NCI-H2227 (cell line): ENCODE results near the gene CFAP61.
A peak's percentile ranks its signal among the peaks of the same experiment; 100 is the strongest.
"Not testable (repeated sequence)": the region's sequence is repeated elsewhere in the genome, so short reads cannot be mapped to it uniquely, and the experiment has no call there.

ENCODE experiments used
- DNase-seq: peaks from one replicate; lab custom pipeline; 2025; ENCODE audit not compliant: unreplicated experiment; lab: John Stamatoyannopoulos, UW

Gene CFAP61

DNA sequence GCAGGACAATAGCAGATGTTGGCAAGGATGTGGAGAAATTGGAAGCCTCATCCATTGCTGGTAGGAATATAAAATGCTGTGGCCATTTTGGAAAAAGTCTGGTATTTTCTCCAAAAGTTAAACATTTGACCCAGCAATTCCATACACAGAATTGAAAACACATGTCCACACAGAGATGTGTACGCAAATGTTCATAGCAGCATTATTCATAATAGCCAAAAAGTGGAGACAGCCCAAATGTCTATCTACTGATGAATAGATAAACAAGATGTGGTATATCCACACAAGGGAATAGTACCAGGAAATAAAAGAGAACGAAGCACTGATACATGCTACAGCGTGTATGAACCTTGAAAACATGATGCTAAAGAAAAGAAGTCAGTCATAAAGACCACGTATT is 40.5 kb downstream of the CFAP61 start:
- DNase-seq, result no peak

DNA sequence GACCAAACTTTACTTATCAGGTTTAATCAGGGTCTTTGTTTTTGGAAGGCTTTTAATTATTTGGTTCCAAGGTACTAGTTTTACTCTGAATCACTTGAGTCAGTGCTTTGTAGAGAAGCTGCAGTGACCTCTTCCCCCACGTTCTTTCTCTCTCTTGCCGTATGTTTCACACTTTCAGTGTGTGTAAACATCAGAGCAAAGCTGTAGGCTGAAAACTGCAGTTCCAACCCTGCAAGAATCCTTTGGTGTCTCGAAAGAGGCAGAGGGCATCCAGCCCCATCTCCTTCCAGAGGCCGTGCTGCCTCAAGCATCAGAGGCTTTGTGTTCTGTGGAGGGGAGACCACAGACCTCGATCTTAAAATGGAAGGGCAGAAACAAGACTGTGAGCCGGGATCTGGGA is 42.1 kb downstream of the CFAP61 start:
- no peak for DNase-seq

DNA sequence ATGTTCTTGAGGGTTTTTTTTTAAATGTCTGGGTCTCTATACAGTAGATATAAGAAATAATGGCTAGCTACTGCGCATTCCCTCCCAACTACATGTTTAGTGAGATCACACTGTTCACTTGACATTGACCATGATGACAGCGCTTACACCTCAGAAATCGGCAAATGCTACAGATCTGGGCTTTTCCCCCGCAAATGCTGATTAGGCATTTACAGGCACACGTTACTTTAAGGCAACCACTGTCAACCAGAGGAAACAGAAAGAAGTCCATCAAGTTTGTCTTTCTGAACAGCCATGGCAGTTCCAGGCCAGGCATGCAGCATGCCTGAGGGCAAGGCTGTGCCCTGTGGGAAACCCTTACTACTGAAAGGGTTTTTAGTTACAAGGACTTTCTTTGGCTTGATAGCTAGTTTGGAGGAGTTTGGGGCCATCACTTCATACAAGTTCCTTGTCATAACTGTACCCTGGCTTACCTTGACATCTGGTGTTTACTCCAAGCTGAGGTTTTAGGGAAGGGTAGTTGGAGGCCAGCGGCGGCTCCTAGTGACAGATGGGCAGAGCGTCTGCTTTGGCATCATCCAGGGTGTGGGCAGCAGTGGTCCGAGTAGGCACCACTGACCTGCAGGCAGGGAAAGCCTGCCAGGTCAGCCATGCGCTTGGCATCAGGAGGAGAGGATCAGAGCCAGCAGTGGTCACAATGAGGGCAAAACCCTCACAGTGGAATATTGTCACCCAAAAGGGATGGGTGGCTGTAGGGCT is 43.0 kb downstream of the CFAP61 start:
- no peak for DNase-seq

DNA sequence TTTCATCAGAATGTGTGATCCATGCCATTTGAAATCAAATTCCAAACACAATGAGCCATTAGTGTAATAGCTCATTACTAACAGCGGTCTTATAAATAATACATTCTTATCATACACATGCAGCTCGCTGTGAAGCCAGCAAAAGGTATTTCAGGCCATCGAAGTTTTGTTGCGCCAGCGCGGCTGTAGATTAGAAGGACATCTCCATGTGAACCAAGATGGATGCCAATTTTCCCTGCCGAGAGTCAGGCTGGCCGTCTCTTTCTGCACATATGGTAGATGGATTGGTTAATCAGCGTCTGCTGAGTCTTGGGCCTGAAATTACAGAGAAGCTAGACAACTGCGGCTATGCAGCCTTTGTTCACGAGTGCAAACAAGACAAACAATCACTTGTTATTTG is 44.1 kb downstream of the CFAP61 start:
- peak; percentile 59 for DNase-seq

DNA sequence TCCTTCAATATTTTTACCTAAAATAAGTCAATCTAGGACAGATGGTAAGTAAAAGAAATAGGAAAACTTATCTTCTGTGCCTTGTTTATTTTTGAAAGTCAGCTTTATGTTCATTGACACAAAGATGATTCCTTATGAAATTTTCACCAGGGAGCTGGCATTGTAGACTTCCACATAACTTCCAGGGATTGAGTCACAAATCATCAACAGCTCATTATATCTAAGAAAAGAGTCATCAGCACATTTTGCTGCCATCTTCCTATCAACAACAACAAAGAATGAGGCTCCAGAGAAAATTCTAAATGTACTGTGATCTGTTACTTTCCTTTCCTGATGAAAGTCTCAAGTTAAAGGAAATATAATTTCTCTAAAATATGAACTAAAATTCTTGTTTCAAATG is 48.5 kb downstream of the CFAP61 start:
- DNase-seq, result no peak

DNA sequence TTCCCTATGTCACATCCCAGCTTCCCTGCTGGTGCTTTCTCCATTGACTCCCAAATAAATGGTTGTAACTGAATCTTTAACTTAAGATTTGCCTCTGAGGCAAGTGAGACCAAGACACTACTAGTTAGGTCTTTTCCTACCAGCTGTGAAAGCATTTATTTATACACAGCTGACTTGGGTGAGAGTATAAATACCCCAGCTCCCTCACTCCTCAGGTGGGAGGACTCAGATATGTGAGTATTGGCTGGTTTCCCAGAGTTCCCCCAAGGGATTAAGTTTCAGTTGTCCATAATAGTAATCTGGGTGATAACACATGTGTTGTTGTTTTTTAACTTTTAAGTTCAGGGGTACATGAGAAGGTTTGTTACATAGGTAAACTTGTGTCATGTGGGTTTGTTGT is 49.8 kb downstream of the CFAP61 start:
- no peak for DNase-seq

DNA sequence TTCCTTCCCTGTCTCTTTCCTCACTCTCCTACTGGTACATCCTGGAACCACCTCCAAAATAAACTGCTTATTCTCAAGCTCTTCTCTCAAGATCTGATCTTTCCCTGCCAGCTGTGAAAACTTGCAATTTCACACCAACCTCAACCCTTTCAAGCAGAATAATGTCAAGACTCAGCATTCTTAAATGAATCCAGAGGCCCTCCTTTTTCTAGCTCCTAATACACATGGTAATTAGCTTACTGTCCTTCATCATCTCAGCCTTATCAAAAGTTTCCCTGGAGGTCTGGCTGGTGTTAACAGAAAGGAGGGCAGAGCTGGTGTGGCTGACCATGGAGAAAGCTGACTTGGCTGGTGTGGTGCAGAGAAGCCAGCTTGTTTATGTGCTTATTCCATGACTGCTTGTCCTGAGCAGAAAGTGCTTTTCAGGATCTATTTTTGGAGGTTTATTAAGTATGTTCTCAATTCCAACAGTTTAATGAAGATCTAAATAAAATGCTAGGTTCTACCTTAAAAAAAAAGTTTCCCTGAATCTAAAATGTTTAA is 50.5 kb downstream of the CFAP61 start:
- DNase-seq, result no peak

DNA sequence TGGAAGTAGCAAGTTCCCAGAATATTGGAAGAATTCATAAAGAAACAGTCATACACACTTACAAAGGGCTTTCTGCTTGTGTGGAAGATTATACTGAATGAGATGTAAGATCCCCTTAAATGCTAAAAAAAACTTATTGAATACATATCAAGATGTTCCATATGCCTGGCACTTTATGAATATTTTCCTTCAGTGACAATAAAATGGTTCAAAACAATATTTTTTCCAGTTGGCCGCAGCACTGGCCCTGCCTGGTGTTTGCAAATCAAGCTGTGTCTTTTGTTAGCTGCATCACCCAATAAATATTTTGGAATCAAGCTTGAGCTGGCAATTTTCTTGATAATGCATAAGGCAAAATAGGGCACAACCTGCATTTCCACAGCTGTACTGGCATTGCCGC is 51.2 kb downstream of the CFAP61 start:
- DNase-seq, result no peak

DNA sequence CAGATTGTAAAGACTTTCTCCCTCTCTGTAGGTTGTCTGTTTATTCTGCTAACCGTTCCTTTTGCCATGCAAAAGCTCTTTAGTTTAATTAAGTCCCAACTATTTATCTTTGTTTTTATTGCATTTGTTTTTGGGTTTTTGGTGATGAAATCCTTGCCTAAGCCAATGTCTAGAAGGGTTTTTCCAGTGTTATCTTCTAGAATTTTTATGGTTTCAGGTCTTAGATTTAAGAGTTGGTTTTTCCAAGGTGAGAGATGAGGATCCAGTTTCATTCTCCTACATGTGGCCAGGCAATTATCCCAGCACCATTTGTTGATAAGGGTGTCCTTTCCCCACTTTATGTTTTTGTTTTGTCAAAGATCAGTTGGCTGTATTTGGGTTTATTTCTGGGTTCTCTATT is 70.9 kb downstream of the CFAP61 start:
- not testable (repeated sequence) for DNase-seq

DNA sequence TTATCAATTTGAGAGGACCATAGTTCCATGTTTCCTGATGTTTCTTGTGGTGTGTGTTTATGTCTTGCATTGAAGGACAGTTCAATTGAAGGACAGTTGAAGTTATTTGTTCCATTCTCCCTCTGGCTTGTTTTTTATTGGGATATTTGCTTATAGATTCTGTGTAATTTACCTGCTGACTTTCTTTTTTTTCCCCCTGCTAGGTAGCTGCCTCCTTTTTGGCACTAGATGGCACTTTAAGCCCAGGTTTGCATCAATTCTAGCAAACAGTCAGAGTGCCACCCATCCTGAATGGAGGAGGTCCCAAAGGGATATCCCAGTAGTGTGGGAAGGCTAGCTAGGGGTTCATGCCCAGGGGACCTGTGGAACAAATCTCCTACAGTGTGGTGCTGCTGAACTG is 78.1 kb downstream of the CFAP61 start:
- DNase-seq, result peak; percentile 40

DNA sequence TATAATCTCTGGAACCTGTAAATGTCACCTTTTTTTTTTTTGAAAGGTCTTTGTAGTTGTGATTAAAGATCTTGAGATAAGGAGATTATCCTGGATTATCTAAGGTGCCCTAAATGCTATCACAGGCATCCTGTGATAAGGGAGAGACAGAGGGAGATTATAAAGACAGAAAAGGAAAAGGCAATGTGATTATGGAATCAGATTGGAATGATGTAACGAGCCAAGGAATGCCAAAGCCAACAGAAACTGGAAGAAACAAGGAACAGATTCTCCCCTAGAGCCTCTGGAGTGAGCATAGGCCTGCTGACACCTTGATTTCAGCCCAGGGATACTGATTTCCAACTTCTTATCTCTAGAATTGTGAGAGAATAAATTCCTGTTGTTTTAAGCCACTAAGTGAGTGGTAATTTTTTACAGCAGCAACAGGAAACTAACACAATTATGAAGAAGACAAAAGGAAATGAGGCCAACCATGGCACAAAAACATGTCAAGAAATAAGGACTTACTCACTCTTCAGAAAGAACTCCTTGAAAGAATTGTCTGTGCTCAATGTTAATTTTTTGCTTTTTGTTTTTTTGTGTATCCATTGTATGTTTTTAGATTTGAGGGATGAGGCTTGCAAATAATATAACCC is 82.7 kb downstream of the CFAP61 start:
- no peak for DNase-seq

DNA sequence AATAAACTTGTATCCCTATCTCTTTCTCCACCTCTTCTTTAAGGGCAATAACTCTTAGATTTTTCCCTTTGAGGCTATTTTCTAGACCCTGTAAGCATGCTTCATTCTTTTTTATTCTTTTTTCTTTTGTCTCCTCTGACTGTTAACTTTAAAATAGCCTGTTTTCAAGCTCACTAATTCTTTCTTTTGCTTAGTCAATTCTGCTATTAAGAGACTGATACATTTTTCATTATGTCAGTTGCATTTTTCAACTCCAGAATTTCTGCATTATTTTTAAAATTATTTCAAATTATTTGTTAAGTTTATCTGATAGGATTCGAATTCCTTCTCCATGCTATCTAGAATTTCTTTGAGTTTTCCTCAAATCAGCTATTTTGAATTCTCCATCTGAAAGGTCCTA is 84.0 kb downstream of the CFAP61 start:
- no peak for DNase-seq

DNA sequence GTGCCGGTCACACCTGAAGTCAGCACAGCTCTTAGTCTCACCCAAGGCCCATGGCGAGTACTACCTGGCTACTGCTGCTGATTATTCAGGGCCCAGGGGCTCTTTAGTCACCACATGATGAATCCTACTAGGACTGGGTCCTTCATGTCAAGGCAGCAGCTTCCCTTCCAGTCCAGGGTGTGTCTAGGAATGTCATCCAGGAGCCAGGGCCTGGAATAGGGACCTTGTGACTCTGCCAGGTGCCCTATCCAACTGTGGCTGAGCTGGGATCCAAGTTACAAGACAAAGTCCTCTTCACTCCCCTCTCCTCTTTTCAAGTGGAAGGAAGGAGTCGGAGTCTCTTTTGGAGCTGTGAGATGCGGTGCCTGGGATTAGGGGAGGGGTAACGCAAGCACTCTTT is 85.5 kb downstream of the CFAP61 start:
- no peak for DNase-seq

DNA sequence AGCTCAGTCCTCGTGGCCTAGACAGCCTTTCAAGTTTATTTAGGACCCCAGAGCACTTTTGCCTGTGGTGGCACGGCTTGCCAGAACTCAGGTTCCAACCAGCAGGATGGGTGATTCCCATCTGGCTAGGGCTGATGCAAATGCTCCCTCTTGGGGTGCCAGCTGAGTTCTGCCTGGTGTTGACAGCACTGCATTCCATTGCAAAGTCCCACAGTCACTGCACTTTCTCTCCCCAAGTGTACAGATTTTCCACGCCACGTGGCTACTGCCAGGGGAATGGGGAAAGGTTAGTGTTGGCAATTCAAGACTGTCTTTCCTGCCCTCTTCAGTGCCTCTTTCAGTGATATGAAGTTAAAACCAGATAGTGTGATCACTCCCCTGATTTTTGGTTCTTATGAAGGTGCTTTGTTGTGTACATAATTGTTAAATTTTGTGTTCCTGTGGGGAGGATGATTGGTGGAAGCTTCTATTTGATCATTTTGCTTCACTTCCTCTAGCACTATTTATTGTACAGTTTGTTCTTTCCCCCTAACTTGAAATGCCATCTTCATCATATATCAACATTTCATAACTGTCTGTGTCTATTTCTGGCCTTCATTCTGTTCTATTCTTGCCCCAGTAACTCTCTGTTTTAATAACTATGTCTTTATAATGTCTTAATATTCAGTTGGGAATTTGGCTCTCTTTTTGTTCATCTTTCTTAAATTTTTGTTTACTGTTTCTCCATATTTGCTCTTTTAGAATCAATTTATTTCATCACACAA is 86.2 kb downstream of the CFAP61 start:
- no peak for DNase-seq

DNA sequence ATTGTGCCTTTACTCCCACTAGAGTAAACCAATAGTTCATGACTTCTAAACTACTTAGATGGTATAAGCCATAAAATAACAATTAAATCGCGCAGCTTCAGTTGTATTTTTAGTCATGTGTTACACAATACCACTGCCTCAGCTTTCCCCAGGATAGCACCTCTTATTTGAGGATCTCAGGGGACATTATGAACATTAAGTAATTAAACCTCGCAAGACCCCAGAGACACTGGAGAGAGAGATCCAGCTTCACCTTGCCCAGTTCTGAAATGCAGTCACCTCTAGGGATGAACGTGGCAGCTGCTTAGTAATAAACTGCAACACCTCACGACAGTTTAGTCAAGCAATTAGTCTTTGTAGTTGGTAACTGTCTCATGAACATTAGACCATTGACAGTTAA is 87.1 kb downstream of the CFAP61 start:
- no peak for DNase-seq

DNA sequence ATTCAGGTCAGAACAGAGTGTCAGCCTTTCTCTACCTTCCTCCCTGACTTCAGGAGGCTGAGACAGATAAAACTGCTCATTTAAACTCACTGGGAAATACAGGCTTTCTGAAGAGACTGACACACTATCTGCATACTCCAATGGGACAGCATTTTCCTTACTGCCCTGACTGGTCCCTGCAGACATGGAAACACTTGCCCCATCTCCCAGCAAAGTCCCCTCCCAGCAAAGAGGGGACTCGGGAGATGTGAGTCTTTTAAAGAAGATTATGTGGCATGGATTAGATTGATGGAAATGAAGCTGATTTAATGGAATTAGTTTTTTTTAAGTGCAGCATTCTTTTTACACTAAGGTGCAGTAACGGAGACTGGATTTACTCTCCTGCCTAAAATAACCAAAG is 90.8 kb downstream of the CFAP61 start:
- no peak for DNase-seq

DNA sequence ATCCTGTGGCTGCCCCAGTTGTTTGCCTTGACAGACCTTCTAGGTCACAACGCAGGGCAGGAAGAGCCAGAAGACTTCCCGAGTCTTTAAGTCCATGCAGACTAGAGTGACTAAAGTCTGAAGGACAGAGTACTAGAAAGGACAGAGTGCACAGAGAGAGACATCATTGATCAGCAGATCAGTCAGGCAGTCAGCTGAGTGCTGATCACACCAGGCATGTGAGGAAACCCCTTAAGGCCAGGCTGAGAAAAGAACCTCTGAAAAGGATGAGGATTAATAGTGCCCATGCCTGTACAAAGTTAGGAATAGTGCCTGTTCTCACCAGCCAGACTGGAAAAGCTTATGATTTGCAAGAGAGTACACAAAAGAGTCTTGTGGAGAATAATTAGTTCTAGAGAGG is 91.3 kb downstream of the CFAP61 start:
- DNase-seq, result no peak

DNA sequence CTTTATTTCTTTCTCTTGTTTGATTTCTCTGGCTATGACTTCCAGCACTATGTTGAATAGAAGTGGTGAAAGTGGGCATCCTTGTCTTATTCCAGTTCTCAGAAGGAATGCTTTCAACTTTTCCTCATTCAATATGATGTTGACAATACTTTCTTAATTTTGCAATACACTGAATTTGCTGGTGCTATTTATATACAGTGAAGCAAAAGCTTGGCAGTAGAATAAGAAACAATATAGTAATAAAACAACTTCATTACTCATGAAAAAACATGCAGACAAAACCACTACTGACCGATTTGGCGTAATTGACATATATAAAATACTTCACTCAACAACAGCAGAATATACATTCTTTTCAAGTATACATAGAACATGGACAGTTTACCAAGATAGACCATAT is 96.4 kb downstream of the CFAP61 start:
- no peak for DNase-seq

DNA sequence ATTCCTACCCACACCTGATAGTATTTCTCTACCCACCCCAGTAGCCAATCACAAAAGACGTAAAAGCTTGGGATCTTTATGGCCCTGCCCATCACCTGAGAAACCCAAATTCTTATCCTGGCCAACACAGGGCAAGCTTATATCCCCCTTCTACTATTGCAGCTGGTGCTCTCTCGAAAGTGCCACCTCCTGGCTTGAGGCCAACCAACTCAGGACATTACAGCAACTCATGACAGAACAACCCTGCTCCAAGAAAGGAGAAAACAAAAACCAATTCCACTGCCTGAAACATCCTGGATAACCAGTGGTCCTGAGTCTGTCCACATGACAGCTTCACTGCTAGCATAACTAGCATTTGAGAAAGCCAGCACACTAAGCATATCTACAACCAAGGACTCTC is 97.9 kb downstream of the CFAP61 start:
- DNase-seq, result no peak

DNA sequence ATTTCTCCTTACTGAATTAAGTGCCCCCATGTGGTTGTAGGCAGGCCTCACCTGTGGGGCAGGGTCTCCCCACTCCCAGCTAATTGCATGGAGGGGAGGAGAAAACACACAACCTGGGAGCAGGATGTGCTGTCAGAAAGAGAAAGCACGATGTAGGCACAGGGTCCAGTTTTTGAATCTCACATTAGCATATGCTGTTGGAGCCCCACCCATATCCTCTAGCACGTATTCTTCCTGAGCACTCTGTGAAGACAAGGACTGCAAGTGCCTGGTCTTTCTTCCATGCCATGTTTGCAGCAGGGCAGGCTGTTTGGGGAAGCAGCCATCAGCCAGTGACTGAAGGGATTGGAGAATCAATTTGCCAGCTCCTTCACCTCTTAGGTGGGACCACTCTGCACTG is 108.2 kb downstream of the CFAP61 start:
- DNase-seq, result no peak

DNA sequence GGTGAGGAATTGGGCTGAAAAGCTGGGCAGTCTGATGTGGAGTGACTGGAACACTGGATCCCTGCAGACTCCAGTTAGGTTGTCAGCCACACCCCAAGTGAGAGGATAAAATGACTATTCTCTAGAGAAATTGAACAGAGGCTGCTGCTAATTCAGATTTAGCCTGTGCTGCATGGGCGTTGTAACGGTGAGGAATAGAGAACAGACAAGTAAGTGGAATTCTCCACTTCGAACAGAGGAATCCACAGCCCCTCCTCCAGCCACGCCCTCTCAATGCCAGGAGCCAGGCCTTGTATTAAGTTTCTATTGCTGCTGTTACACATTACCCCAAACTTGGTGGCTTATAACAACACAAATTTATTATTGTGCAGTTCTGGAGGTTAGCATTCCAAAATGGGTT is 109.3 kb downstream of the CFAP61 start:
- DNase-seq, result no peak

DNA sequence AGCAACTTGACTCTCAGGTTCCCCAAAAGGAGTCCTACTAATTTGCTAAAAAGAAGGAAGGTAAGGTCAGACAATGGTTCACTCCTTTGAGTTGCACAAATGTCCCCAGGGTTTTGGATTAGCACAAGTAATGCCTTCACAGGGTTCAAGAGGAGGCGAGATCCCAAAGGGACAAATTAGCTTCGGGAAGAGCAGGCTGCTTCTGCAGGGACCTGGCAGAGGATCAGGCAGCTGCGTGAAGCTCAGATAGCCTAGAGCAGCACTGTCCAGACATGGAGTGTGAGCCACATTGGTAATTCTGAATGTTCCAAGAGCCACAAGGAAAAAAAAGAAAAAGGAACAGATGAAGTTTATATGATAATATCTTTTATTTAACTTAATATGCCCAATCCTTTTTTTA is 115.4 kb downstream of the CFAP61 start:
- DNase-seq, result no peak
